Natural killer cell (primary cell): Measurements from ENCODE around the gene GUCY2F. TPM values are rescaled to one million over a fixed set of nuclear protein-coding genes. Genes with fewer than 3 reads are reported as not detected.

ENCODE experiments used
- ATAC-seq, 3 donors: fragments of 150-1000 bp in 2 of 3; fragments of 200-7000 bp in 1 of 3; cut with Tn5 transposase; 1 replicate in 1 of 3; 2 replicates in 2 of 3; pipeline ENCODE4 v1.10.0; 2021; ENCODE audit warnings: mild to moderate bottlenecking in 2 of 3, moderate library complexity in 2 of 3
- DNase-seq, 2 donors: peaks; one replicate each; pipeline versions ENCODE4 v3.0.0 to v3.0.0-alpha.2; 2013 to 2021; ENCODE audit warnings: mixed read lengths in 1 of 2
- H3K27ac ChIP-seq: one replicate; pipeline ENCODE4 v1.5.1; 2013; ENCODE audit warnings: mild to moderate bottlenecking, low read length
- H3K27me3 ChIP-seq: one replicate; pipeline ENCODE4 v1.6.1; 2013; ENCODE audit warnings: low read length; ENCODE audit not compliant: control insufficient read depth, insufficient read depth
- H3K36me3 ChIP-seq: one replicate; pipeline ENCODE4 v1.6.1; 2013; ENCODE audit warnings: low read length; ENCODE audit not compliant: control insufficient read depth, insufficient read depth
- H3K4me1 ChIP-seq: one replicate; pipeline ENCODE4 v1.6.1; 2013; ENCODE audit warnings: low read length; ENCODE audit not compliant: control insufficient read depth, insufficient read depth
- H3K4me3 ChIP-seq: one replicate; pipeline ENCODE4 v1.5.1; 2013; ENCODE audit warnings: low read length
- H3K9me3 ChIP-seq: one replicate; pipeline ENCODE4 v1.6.1; 2013; ENCODE audit warnings: low read length; ENCODE audit not compliant: control insufficient read depth, insufficient read depth
- H3K27ac Mint-ChIP-seq, 2 donors: one replicate each; pipeline ENCODE4 v1.8.0; 2022; ENCODE audit warnings: mild to moderate bottlenecking in 2 of 2, mixed read lengths in 2 of 2, moderate library complexity in 1 of 2
- H3K27me3 Mint-ChIP-seq, 2 donors: one replicate each; pipeline ENCODE4 v1.8.0; 2022; ENCODE audit warnings: low read depth in 2 of 2, mixed read lengths in 2 of 2
- H3K36me3 Mint-ChIP-seq: one replicate; pipeline ENCODE4 v1.8.0; 2022; ENCODE audit warnings: mixed read lengths
- H3K4me1 Mint-ChIP-seq, 2 donors: one replicate each; pipeline ENCODE4 v1.8.0; 2022; ENCODE audit warnings: mixed read lengths in 2 of 2
- H3K4me3 Mint-ChIP-seq: one replicate; pipeline ENCODE4 v1.8.0; 2022; ENCODE audit warnings: mild to moderate bottlenecking, moderate library complexity, mixed read lengths
- H3K9me3 Mint-ChIP-seq, 2 donors: one replicate each; pipeline ENCODE4 v1.8.0; 2022; ENCODE audit warnings: mixed read lengths in 2 of 2
- WGBS: methylation state at CpG from one replicate; pipeline ENCODE4 v1.1.7; 2013; ENCODE audit warnings: missing lambda C conversion rate; ENCODE audit not compliant: insufficient coverage; 5-methylcytosine and 5-hydroxymethylcytosine counted together
- intact Hi-C: fragments of 100-400 bp; cut with micrococcal nuclease; formaldehyde crosslinking; loops from one replicate; pipeline ENCODE4 v1.14.2; 2022
- total RNA-seq, 4 donors: library from RNA; stranded (reverse); fragments of 120-200 nt in 1 of 4; gene quantifications; one replicate each; pipeline versions ENCODE4 v1.2.3 to v1.2.4, GENCODE V29; 2013 to 2022
- TF ChIP-seq, protein P1 (sequence below): fragments of 200-600 bp; IDR thresholded peaks from one replicate; pipeline ENCODE4 v1.8.0; 2022; ENCODE audit warnings: antibody characterized with exemption

GUCY2F gene
- total RNA-seq, 3 donors from 2014 or later (not counting 1 experiment from before 2014, with no cell fraction given): not detected

DNA sequence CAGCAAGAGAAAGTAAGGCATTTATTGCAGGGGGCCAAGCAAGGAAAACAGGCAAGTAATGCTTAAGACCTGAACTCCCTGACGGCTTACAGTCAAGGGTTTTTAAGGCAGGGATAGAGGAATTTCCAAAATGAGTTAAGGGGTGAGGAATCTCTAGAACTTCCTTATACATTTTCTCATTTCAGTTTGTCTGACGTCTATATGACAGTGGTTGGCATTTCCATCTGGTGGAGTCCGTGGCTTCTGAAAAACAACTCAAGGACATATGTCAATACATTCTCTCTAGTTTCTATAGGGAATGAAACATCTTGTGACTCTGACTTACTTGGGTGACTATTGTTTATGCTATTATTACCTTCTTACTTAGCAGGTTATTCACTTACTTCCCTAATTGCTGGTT is 19.3 kb upstream of the GUCY2F start:
- no peak overlapping the region for H3K27ac Mint-ChIP-seq
- Histone ChIP-seq H3K9me3 (no peaks in the 10 kb centered on the region), H3K27me3 (no peaks in the 10 kb centered on the region), H3K36me3 (no peaks in the 10 kb centered on the region), H3K27ac (no peak overlapping the region), H3K4me3 (no peak overlapping the region), H3K4me1 (no peaks in the 10 kb centered on the region)
- no peak for DNase-seq
- H3K4me1 Mint-ChIP-seq: no peaks in the 10 kb centered on the region
- intact Hi-C loops: no loop called here
- H3K4me3 Mint-ChIP-seq: no peak overlapping the region
- H3K36me3 Mint-ChIP-seq: no peaks in the 10 kb centered on the region
- H3K27me3 Mint-ChIP-seq: peaks cover 2 to 28% of the 10 kb centered on the region in 2 donors
- H3K9me3 Mint-ChIP-seq: no peaks in the 10 kb centered on the region
- WGBS: 80% methylated on average over 1 of the region's 3 CpGs
- TF ChIP-seq, protein P1, sequence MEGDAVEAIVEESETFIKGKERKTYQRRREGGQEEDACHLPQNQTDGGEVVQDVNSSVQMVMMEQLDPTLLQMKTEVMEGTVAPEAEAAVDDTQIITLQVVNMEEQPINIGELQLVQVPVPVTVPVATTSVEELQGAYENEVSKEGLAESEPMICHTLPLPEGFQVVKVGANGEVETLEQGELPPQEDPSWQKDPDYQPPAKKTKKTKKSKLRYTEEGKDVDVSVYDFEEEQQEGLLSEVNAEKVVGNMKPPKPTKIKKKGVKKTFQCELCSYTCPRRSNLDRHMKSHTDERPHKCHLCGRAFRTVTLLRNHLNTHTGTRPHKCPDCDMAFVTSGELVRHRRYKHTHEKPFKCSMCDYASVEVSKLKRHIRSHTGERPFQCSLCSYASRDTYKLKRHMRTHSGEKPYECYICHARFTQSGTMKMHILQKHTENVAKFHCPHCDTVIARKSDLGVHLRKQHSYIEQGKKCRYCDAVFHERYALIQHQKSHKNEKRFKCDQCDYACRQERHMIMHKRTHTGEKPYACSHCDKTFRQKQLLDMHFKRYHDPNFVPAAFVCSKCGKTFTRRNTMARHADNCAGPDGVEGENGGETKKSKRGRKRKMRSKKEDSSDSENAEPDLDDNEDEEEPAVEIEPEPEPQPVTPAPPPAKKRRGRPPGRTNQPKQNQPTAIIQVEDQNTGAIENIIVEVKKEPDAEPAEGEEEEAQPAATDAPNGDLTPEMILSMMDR: no peak
- no peak for ATAC-seq

DNA sequence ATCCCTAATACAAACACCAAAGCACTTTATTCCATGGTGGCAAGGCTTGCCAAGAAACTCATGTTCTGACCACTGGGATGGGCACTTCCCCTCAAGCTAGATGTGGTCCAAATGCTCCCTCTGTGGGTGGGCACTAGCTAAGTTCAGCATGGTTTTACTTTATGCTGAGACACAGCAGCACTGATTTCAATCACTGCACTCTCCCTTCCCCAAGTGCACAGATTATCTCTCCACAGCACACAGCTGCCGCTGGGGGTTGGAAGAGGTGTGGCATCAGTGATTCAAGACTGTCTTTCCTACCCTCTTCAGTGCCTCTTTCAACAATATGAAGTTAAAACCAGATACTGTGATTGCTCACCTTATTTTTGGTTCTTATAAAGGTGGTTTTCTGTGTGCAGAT is 16.5 kb upstream of the GUCY2F start:
- Histone ChIP-seq H3K9me3 (no peaks in the 10 kb centered on the region), H3K4me1 (no peaks in the 10 kb centered on the region), H3K27me3 (no peaks in the 10 kb centered on the region), H3K4me3 (no peak overlapping the region), H3K36me3 (no peaks in the 10 kb centered on the region), H3K27ac (no peak overlapping the region)
- Mint-ChIP-seq H3K4me3 (no peak overlapping the region), H3K36me3 (no peaks in the 10 kb centered on the region), H3K4me1 (no peaks in the 10 kb centered on the region), H3K9me3 (no peaks in the 10 kb centered on the region), H3K27me3 (peaks cover 5 to 37% of the 10 kb centered on the region in 2 donors), H3K27ac (no peak overlapping the region)
- no peak for ATAC-seq
- no peak for DNase-seq
- intact Hi-C loops: no loop called here
- WGBS: no CpG with 5 or more reads among the region's 1 CpG
- TF ChIP-seq, protein P1: no peak

GRCh38 chrX:109489174-109489573 is 7.3 kb upstream of the GUCY2F start:
- TF ChIP-seq, protein P1: no peak
- Histone ChIP-seq H3K9me3 (no peaks in the 10 kb centered on the region), H3K27me3 (no peaks in the 10 kb centered on the region), H3K27ac (no peak overlapping the region), H3K36me3 (no peaks in the 10 kb centered on the region), H3K4me3 (no peak overlapping the region), H3K4me1 (no peaks in the 10 kb centered on the region)
- no peak overlapping the region for H3K27ac Mint-ChIP-seq
- WGBS: 100% methylated on average over 1 of the region's 2 CpGs
- peaks cover 0 to 13% of the 10 kb centered on the region in 2 donors for H3K27me3 Mint-ChIP-seq
- no peak overlapping the region for H3K4me3 Mint-ChIP-seq
- H3K4me1 Mint-ChIP-seq: no peaks in the 10 kb centered on the region
- ATAC-seq (no peak), DNase-seq (no peak)
- intact Hi-C loops: no loop called here
- H3K36me3 Mint-ChIP-seq: no peaks in the 10 kb centered on the region
- no peaks in the 10 kb centered on the region for H3K9me3 Mint-ChIP-seq

- TF ChIP-seq, protein P1: no peak
- no peak overlapping the region for H3K27ac Mint-ChIP-seq
- H3K27me3 Mint-ChIP-seq: peaks cover 2 to 9% of the 10 kb centered on the region in 2 donors
- no peaks in the 10 kb centered on the region for H3K36me3 ChIP-seq
- no peaks in the 10 kb centered on the region for H3K4me1 ChIP-seq
- no peak overlapping the region for H3K27ac ChIP-seq
- no peaks in the 10 kb centered on the region for H3K9me3 ChIP-seq
- intact Hi-C loops: no loop called here
- H3K4me3 Mint-ChIP-seq: no peak overlapping the region
- ATAC-seq (no peak), DNase-seq (no peak)
- no peak overlapping the region for H3K4me3 ChIP-seq
- H3K36me3 Mint-ChIP-seq: no peaks in the 10 kb centered on the region
- H3K27me3 ChIP-seq: no peaks in the 10 kb centered on the region
- H3K9me3 Mint-ChIP-seq: no peaks in the 10 kb centered on the region
- H3K4me1 Mint-ChIP-seq: no peaks in the 10 kb centered on the region
- WGBS: 15% methylated on average over 2 of the region's 4 CpGs
These were observed 5.8 kb upstream of the GUCY2F start for GRCh38 chrX:109487640-109488039.
